GM21786 (cell line): ENCODE results near the gene CPLANE2.

Experiments used
- ATAC-seq: cut with Tn5 transposase; IDR thresholded peaks from one replicate; pipeline ENCODE4 v1.9.1; 2021; ENCODE audit not compliant: unreplicated experiment

Gene CPLANE2

DNA sequence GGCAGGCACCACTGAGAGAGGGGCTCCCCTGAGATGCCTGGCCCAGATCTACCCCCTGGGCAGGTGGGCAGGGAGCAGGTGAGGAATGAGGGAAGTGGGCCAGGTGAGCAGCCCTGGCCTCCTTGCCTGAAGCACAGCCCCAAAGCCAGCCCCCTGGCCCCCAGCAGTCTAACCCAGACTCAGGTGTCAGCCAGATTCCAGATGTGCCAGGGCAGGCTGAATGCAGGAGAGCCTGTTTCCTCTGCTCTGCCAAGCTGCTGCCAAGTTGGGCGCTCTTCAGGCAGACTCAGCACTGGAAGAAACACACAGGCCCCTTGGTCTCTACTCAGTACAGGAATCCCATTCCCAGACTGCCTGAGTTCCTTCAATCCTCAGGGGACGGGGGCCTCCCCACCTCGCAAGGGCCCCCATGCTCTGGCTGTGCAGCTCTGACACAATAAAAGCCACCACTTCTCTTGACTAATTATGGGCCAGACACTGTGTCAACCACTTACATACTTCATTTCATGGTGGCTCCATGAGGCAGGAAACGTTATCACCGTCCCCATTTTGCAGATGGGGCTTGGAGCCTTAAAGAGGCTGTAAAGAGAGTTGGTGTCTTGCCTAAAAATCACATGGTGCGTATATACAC, 45.0 kb downstream of the CPLANE2 start:
- no peak for ATAC-seq

DNA sequence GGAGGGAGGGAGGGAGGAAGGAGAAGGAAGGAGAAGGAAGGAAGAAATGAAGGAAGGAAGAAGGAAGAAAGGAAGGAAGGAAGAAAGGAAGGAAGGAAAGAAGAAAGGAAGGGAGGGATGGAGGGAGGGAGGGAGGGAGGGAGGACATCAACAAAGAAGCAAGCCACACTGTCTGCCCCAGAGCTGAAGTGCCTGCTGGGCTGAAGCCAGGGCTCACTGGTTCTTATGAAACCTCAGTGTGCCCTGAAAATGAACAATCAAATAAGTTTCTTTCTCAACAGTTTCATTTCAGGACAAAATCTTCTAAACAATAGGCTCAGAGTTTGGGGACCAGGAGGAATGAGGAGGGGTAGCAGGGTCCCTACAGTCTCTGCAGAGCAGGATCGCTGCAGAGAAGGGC, 45.7 kb downstream of the CPLANE2 start:
- no peak for ATAC-seq

DNA sequence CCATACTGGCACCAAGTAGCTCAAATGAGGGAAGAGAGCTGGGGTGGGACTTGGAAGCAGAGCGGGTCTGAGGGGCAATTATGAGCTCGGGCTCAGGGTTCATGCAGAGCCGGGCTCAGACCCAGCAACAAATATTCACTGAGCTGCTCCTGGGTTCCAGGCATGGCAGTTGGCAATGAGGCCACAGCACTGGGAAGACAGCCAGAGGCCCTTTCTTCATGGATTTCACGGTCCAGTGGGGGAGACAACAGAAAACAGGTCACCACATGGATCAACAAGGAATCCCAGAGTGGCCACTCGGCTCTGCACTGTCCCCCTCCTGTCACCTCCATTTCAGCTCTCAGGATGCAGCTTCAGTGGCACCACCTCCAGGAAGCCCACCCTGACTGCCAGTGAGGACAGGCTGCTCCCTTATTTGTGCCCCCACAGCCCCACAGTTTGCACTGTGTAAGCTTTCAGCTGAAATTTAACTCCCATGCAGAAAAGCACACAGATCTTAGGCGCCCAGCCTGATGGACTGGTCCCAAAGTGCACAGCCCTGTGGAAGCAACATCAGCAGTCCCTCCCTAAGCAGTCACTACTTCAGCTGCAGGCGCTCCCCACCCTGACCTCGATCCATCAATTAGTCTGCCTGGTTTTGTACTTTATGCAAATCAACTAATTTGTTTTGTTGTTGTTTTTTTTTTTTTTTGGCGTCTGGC, 46.9 kb downstream of the CPLANE2 start:
- no peak for ATAC-seq

DNA sequence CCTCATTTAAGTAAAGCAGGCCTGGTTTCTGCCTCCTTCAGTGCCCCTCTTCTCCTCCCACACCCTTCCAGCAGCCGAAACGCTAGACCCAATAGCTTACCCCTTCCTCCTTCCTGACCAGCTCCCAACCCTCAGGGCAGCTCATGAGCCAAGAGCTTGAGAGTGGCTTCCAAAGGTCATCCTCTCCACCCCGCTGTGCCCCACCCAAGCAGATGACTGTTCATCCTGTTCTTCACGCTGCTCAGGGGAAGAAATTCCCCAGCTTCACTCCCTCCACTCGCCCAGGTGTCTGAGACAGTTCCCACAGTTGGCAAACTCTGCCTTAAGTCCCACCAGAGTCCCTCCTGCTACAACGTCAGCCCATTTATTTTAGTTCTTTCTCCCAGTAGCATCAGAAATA, 48.0 kb downstream of the CPLANE2 start:
- ATAC-seq, result no peak

DNA sequence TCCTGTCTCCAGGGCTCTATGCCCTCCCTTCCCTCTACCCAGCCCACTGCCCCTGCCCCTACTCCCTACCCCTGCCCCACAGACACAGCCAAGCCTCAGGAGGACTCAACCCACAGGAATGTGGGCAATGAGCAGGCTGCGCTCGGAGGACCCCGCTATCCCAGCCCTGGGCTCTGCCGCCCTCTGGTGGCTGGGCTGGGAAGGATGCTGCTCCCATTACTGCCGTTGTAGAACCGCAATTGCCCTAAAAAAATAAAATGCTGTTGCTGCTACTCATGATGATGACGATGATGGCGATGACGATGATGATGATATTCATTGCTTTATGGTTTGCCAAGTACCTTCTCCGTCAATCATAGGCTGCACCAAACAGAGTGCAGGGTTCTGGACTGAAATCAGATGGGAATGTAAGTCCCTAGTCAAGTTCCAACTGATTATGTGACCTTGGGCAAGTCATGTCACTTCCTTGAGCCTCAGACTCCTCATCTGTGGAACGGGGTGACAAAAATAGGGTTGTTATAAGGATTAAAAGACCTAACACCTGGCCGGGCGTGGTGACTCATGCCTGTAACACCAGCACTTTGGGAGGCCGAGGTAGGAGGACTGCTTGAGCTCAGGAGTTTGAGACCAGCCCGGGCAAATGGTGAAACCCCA, 49.1 kb downstream of the CPLANE2 start:
- no peak for ATAC-seq

DNA sequence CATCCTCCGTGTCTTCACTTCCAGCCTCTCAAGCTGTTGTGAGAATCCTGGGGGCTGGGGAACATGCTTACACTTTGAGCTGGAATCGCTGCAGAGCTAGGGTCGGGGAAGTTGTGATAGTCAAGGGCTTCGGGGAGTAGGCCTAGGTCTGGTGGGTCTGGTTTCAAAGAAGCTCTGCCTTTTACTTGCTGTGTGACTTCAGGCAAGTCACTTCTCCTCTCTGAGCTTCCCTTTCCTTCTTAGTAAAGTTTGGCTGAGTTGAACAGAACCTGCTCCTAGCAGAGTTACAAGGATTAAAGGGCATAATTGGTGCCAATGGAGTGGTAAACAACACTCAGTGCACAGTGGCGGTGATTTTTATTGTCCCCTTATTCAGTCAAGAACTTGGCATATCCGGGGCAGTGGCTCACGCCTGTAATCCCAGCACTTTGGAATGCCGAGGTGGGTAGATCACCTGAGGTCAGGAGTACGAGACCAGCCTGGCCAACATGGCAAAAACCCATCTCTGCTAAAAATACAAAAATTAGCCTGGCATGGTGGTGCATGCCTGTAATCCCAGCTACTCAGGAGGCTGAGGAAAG, 50.2 kb downstream of the CPLANE2 start:
- ATAC-seq, result no peak

DNA sequence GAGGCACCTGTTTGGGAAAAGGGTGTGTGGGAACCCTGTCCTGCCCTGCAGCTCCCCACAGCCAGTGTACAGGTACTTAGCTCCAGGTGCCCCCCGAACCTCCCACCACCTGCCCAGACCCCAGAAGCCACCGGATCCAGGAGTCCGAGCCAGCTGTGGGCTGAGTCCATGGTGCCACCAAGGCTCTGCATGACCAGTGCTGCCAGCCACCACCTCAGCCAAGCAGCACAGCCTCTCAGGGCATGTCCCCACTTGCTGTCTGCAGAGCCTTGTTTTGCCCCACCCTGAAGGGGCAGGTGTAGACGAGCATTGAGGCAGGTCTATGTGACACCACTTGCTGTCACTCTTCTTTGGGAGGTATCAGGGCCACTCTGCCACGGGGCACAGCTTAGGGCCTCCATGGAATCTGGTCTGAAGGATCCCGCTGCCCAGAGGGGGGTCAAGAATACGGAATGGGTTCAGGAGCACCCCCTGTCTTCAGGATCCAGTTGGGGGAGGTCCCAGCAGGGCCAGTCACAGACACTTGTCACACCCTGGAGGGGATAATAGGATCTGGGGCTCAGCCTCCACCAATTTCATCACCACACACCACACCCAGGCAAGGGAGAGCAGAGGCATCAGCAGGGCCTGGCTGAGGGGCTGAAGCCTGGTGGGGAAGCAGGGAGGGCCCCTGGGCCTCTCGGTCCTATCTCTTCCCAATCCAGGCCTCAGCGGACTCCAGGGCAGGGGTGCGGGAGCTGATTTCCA, 52.3 kb downstream of the CPLANE2 start:
- no peak for ATAC-seq

DNA sequence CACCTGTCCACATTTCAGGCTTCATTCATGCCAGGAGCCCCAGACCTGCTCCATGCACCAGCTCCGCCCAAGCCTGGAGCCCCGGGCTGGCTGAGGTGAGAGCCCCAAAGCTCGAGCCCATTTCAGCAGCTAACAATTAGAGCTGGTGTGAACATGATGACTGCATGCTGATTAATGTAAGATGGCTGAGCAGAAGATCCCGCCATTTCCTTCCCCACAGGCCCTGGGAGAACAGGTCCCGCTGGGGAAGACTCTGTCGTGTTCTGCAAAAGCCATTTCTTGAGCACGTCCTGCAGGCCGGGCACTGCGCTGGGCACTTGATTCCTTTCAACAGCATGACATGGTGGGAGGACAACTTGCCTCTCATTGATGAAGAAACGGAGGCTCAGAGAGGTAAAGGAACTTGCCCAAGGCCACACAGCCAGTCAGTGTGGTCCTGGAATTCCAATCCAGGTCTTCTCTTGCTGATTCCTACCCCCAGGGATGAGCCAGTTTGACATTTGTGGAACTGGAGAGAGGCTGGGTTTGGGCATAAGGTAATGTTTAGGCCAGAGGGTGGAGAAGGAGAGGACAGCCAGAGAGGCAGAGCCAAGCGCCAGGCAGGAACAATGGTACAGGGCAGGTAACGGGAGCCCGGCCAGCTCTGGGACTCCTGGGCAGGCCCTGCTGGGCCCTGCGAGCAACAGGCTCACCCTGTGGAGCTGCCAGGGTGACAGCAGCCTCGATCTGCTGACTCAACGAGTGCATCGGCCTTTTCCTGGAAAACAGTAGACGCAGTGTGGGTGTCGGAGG, 53.0 kb downstream of the CPLANE2 start:
- no peak for ATAC-seq

DNA sequence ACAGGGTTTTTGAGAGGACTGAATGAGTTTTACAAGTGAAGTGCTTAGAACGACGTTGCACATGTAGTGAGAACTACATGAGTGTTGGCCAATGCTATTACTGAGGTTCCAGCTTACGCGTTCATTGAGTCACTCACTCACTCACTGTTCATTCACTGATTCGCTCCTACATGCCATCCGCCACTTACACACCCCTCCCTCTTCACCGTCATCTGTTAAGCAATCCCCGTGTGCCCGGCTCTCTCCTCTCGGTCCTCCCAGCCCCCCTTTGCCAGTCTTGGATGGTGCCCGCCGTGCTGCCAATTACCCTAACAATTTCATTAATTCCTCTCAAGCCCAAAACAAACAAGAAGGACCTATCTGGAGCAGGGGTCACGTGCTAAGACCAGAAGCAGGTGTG, 53.8 kb downstream of the CPLANE2 start:
- ATAC-seq, result no peak

DNA sequence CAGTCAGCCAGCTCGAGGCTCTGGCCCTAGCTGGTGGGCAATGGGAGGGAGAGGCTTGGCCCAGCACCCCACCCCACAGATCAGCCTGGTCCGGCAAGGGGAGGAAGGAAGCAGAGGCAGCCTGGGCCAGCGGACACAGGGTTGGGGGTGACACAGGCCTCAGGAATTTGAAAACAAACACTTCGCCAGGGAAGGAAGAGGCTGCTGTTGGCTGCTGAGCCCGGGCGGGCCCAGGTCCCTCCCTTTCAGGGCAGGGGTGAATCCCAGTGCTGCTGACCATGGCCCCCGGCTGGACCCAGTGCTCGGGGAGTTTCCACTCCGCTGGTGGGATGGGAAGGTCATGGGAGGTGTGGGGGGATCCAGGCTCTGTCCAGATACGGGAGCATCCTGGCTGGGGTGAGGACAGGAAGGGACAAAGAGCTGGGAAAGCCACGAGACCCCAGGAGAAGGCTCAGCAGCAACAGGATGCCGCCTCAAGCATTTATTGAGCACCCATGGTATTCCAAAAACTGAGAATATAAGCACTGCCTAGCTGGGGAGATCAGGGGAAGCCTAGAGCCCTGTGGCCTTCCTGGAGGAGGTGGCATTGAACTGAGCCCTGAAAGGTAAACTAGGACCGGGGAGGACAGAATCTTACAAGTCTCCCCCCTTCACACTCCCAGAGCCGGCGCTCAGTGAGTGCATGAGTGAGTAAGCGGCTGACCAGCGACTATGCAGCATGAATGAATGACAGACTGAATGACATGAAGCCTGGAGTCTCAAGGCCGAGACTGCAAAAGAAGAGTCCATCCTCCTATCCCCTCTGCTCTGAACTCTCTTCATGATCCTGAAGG, 54.9 kb downstream of the CPLANE2 start:
- ATAC-seq, result no peak
